ENCODE data around the gene PIM3.
"Not testable (repeated sequence)": the region's sequence is repeated elsewhere in the genome, so short reads cannot be mapped to it uniquely, and the experiment has no call there.

The PIM3 gene

GRCh38 chr22:49973018-49973961 is 12.7 kb downstream of the PIM3 start:
- no peak for DNase-seq
- in situ Hi-C loops (cut with MboI; ENCODE audit: low pct_unique_long_range_greater_than_20kb, low sequenced_read_pairs), result no loop called here

DNA sequence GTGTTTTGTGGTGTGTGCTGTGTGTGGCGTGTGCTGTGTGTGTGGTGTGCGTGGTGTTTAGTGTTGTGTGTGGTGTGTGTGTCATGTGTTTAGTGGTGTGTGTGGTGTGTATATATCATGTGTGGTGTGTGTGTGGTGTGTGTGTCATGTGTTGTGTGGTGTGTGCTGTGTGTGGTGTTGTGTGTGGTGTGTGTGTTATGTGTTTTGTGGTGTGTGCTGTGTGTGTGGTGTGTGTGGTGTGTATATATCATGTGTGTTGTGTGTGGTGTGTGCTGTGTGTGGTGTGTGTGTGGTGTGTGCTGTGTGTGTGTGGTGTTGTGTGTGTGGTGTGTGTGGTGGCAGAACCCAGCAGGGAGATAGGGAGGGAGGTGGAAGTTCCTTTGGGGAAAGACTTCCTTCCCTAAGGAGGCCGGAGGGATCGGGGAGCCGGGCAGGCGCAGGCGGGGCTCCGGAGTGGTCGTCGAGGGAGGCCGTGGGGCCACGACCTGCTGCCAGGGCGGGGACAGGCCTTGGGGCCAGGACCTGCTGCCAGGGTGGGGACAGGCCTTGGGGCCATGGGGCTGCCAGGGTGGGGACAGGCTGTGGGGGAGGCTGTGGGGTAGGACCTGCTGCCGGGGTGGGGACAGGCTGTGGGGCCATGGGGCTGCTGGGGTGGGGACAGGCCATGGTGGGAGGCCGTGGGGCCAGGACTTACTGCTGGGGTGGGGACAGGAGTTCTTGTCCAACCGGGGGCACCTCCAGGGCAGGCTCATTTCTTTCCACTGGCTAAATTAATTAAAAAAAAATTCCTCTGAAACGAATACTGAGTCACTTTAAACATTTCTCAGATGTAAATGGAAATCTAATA is 15.2 kb downstream of the PIM3 start:
- in situ Hi-C loops (cut with MboI; ENCODE audit: low pct_unique_long_range_greater_than_20kb, low sequenced_read_pairs), result no loop called here

GRCh38 chr22:49976439-49977175 is 16.0 kb downstream of the PIM3 start:
- DNase-seq, result peak; percentile 78
- in situ Hi-C loops (cut with MboI; ENCODE audit: low pct_unique_long_range_greater_than_20kb, low sequenced_read_pairs), result no loop called here

More for the DNA sequence above, 15.2 kb downstream of the PIM3 start:
- DNase-seq, result no peak

DNA sequence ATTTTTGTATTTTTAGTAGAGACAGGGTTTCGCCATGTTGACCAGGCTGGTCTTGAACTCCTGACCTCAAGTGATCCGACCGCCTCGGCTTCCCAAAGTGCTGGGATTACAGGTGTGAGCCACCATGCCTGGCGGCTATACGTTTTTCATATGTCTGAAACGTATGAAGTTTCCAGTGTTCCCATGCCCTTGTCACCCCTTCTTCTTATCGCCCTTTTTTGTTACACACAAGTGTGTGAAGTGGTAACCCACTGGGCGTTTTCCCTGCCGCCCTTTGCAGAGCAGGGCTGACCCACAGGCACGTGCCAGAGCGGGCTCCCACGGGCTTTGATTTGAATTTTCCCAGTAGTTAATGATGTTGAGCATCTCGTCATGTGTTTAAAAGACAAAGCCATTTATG is 17.0 kb downstream of the PIM3 start:
- in situ Hi-C loops (cut with MboI; ENCODE audit: low pct_unique_long_range_greater_than_20kb, low sequenced_read_pairs), result no loop called here
- DNase-seq, result no peak

- in situ Hi-C loops (cut with MboI; ENCODE audit: low pct_unique_long_range_greater_than_20kb, low sequenced_read_pairs), result no loop called here
- DNase-seq, result peak; percentile 66
These were observed 19.2 kb downstream of the PIM3 start for GRCh38 chr22:49979587-49980264.

- in situ Hi-C loops (cut with MboI; ENCODE audit: low pct_unique_long_range_greater_than_20kb, low sequenced_read_pairs); DNase-seq: not testable (repeated sequence)
These were observed 21.2 kb downstream of the PIM3 start for GRCh38 chr22:49981799-49982198.

DNA sequence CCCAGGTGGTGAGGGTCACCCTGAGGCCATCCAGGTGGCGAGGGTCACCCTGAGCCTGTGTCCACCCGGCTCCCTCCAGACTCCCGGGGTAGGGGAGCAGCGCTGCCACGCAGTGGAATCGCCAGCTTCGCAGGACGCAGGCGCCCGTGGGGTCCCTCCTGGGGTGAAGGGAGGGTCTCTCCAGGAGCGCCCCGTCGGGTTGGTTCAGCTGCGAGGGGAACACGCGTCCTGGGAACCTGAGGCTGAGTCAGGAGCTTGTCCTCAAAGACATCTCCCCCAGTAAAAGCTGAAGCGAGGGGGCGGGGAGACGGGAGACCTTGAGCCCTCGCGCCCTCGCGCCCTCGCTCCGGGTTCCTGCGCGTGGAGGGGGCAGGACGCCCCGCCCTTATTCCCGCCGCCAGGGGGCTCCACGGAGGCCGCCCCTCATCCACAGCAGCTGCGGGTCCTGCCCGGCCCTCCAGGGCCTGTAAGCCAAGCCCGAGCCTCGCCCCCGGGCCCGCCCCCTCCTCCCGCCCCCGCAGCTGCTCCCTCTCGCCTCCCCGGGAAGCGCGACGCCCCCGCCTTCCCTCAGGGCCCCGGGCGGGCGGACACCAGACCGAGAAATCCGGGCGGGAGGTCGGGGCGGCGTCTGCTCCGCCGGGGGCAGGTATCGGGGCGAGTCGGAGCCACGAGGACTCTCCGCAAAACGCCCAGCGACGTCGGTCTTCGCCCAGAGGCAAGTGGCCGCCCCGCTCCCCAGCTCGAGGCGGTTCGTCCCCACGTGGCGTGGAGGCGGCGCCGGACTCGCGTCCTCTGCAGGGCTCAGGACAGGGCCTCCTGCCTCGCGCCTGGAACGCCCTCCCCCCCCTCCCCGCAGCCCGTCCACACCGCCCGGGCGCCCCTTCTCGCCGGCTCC is 22.8 kb downstream of the PIM3 start:
- no peak for DNase-seq
- in situ Hi-C loops (cut with MboI; ENCODE audit: low pct_unique_long_range_greater_than_20kb, low sequenced_read_pairs), result no loop called here

DNA sequence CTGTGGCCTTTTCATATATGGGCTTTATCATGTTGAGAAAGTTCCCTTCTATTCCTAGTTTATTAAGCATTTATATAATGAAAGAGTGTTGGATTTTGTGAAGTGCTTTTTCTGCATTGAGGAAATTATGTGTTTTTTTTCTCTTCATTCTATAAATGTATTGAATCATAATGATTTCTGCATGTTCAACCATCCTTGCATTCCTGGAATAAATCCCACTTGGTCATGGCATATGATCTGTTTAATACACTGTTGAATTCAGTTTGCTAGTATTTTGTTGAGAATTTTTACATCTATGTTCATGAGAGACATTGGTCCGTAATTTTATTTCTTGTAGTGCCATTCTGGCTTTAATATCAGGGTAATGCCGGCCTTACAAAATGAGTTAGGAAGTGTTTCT is 25.8 kb downstream of the PIM3 start:
- no peak for DNase-seq
- in situ Hi-C loops (cut with MboI; ENCODE audit: low pct_unique_long_range_greater_than_20kb, low sequenced_read_pairs), result no loop called here

GRCh38 chr22:49989826-49990225 is 29.3 kb downstream of the PIM3 start:
- in situ Hi-C loops (cut with MboI; ENCODE audit: low pct_unique_long_range_greater_than_20kb, low sequenced_read_pairs); DNase-seq: not testable (repeated sequence)

- in situ Hi-C loops (cut with MboI; ENCODE audit: low pct_unique_long_range_greater_than_20kb, low sequenced_read_pairs), result no loop called here
These were observed 30.6 kb downstream of the PIM3 start for GRCh38 chr22:49991167-49991566.

DNA sequence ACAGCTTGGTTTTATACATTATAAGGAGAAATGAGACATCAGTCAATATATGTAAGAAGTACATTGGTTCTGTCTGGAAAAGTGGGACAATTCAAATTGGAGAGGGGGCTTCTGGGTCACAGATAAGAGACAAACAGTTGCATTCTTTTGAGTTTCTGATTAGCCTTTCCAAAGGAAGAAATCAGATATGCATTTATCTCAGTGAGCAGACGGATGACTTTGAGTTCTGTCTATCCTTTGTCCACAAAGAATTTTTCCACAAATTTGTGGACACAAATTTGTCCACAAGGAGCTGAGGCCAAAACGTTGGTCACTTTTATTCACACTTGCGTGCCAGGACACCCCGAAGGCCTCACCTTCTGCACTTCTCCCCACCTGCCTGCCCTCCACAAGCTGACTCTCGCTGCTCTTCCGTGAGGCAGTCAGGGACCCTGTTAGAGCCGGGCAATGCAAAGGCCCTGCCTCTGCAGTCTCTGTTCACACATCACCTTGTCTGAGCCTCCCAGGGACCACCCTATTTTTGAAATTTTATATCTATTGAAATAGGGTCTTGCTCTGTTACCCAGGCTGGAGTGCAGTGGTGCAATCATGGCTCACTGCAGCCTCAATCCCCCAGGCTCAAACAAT is 31.4 kb downstream of the PIM3 start:
- in situ Hi-C loops (cut with MboI; ENCODE audit: low pct_unique_long_range_greater_than_20kb, low sequenced_read_pairs), result no loop called here
- DNase-seq, result no peak

More at GRCh38 chr22:49991167-49991566, 30.6 kb downstream of the PIM3 start:
- no peak for DNase-seq

- peak; percentile 48 for DNase-seq
- in situ Hi-C loops (cut with MboI; ENCODE audit: low pct_unique_long_range_greater_than_20kb, low sequenced_read_pairs), result no loop called here
These were observed 32.5 kb downstream of the PIM3 start for GRCh38 chr22:49992921-49993648.

- in situ Hi-C loops (cut with MboI; ENCODE audit: low pct_unique_long_range_greater_than_20kb, low sequenced_read_pairs), result no loop called here
- no peak for DNase-seq
These were observed 33.2 kb downstream of the PIM3 start for GRCh38 chr22:49993649-49994360.

DNA sequence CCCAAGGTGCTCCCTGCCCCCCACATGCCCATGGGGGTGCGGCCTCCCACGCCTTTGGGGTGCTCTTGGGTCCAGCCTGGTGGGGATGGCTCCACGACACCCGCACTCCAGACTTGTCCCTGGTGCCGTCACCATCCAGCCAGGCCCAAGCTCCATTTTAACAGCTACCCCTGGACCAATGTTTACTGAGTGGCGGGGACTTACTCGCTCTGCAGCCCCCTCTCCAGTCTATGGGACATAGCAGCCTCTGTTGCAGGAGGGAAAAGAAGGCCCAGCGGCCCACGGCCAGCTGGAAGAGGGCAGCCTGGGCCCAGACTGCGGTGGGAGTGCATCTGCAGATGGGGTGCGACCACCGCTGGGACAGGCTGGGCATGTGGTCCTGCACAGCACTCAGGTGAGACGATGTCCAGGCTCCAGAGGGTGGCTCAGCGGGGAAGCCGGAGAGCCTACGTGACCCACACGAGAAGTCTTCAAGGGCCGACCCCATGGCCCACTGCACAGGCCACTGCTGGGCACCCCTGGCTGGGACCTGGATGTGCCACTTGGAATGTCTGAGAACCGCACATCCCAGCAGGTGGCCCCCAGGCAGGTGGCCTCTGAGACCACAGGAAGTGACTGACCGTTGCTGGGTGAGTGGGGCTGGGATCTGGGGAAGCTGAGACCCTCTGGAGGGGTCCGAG is 33.9 kb downstream of the PIM3 start:
- DNase-seq, result no peak
- in situ Hi-C loops (cut with MboI; ENCODE audit: low pct_unique_long_range_greater_than_20kb, low sequenced_read_pairs), result no loop called here

DNA sequence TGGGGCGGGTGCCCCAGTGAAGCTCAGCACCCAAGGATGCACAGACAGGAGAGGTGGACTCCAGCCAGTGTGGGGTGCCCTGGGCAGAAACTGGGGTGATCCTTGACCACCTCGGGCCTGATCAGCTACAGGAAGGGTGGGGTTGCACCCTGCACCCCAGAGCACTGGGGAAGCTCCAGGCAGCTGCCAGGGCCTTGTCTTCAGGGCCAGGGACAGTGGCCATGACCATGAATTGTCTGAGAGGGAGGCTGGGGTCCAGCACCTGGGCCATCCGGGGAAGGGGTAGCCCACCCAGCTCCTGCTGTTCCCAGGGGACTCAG is 34.4 kb downstream of the PIM3 start:
- no peak for DNase-seq
- in situ Hi-C loops (cut with MboI; ENCODE audit: low pct_unique_long_range_greater_than_20kb, low sequenced_read_pairs), result no loop called here

Measured in KBM-7 (cell line).